Astrocyte (in vitro differentiated cells and primary cell): ENCODE results near the gene PDE5A. TPM values are rescaled to one million over a fixed set of nuclear protein-coding genes. Genes with fewer than 3 reads are reported as not detected.

ENCODE experiments used
- DNase-seq: peaks from one replicate; pipeline ENCODE4 v3.0.0-alpha.2; 2010; ENCODE audit warnings: low read depth
- FAIRE-seq: peaks from 2 replicates; lab custom pipeline; 2011; peaks lifted over from hg19 to GRCh38; lab: Jason Lieb, UNC
- H2AFZ ChIP-seq: 2 replicates; pipeline ENCODE4 v1.6.0; 2012; ENCODE audit warnings: low read depth, low read length, inconsistent platforms
- H3K27ac ChIP-seq: 2 replicates; pipeline ENCODE4 v1.5.1; 2011; ENCODE audit warnings: low read depth, low read length, inconsistent platforms
- H3K27me3 ChIP-seq: 2 replicates; pipeline ENCODE4 v1.6.0; 2011; ENCODE audit warnings: low read length, inconsistent platforms; ENCODE audit not compliant: insufficient read depth
- H3K36me3 ChIP-seq: 2 replicates; pipeline ENCODE4 v1.5.1; 2011; ENCODE audit warnings: low read length, inconsistent platforms; ENCODE audit not compliant: insufficient read depth
- H3K4me1 ChIP-seq: 2 replicates; pipeline ENCODE4 v1.5.1; 2011; ENCODE audit warnings: low read length, inconsistent platforms; ENCODE audit not compliant: insufficient read depth
- H3K4me2 ChIP-seq: 2 replicates; pipeline ENCODE4 v1.6.0; 2012; ENCODE audit warnings: low read length, inconsistent platforms
- H3K4me3 ChIP-seq: 2 replicates; pipeline ENCODE4 v1.5.1; 2011; ENCODE audit warnings: low read depth, mild to moderate bottlenecking, low read length, inconsistent platforms; ENCODE audit not compliant: insufficient read depth
- H3K79me2 ChIP-seq: 2 replicates; pipeline ENCODE4 v1.6.0; 2012; ENCODE audit warnings: mild to moderate bottlenecking, low read length, inconsistent platforms; ENCODE audit not compliant: insufficient read depth
- H3K9ac ChIP-seq: 2 replicates; pipeline ENCODE4 v1.6.0; 2012; ENCODE audit warnings: mild to moderate bottlenecking, low read length, inconsistent platforms
- H3K9me3 ChIP-seq: 2 replicates; pipeline ENCODE4 v1.5.1; 2012; ENCODE audit warnings: low read depth, mild to moderate bottlenecking, low read length, inconsistent platforms; ENCODE audit not compliant: insufficient read depth
- H4K20me1 ChIP-seq: 2 replicates; pipeline ENCODE4 v1.6.0; 2012; ENCODE audit warnings: low read length, inconsistent platforms; ENCODE audit not compliant: insufficient read depth
- H3K27ac Mint-ChIP-seq: one replicate; pipeline ENCODE4 v1.8.0; 2021; ENCODE audit warnings: mild to moderate bottlenecking, mixed read lengths; ENCODE audit not compliant: unreplicated experiment
- H3K27me3 Mint-ChIP-seq: one replicate; pipeline ENCODE4 v1.8.0; 2021; ENCODE audit warnings: low read depth, mixed read lengths; ENCODE audit not compliant: unreplicated experiment
- H3K36me3 Mint-ChIP-seq: one replicate; pipeline ENCODE4 v1.8.0; 2021; ENCODE audit warnings: low read depth, mixed read lengths; ENCODE audit not compliant: unreplicated experiment
- H3K4me1 Mint-ChIP-seq: one replicate; pipeline ENCODE4 v1.8.0; 2021; ENCODE audit warnings: low read depth, mixed read lengths; ENCODE audit not compliant: unreplicated experiment
- H3K4me3 Mint-ChIP-seq: one replicate; pipeline ENCODE4 v1.8.0; 2021; ENCODE audit warnings: mild to moderate bottlenecking, moderate library complexity, mixed read lengths; ENCODE audit not compliant: unreplicated experiment
- H3K9me3 Mint-ChIP-seq: one replicate; pipeline ENCODE4 v1.8.0; 2021; ENCODE audit warnings: mild to moderate bottlenecking, mixed read lengths; ENCODE audit not compliant: unreplicated experiment
- EZH2 ChIP-seq: IDR thresholded peaks from 2 replicates; pipeline ENCODE4 v1.6.1; 2012; ENCODE audit warnings: mild to moderate bottlenecking, low read length, inconsistent platforms; ENCODE audit not compliant: insufficient read depth
- total RNA-seq: library from RNA; stranded (reverse); gene quantifications from 2 replicates; pipeline ENCODE4 v1.2.1, GENCODE V29; 2021
- TF ChIP-seq, protein P1 (sequence below): IDR thresholded peaks from 2 replicates; pipeline ENCODE4 v1.5.1; 2011; ENCODE audit warnings: low read depth, mild to moderate bottlenecking, inconsistent platforms, low read length, moderate library complexity; ENCODE audit not compliant: insufficient read depth

Gene PDE5A
- total RNA-seq, 1 donor from 2014 or later: 3.6 TPM

DNA sequence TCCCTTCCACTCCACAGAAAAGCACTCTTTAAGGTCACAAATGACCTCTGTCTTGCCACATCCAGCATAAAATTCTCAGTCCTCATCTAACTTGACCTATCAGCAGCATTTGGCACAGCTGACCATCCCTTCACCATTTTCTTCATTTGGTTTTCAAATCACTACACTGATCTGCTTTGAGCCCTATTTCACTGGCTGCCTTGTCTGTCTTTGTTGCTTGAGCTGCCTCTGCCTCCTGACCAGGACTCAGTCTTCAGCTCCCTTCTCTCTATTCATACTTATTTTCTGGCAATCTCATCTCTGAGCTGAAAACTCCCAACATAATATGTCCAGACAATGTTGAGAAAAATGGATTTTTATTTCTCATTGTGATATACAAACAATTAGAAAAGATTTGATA lies 27.7 kb upstream of the PDE5A start:
- H3K27ac ChIP-seq: peak overlapping the region; percentile 41
- H3K79me2 ChIP-seq: no peaks in the 10 kb centered on the region
- no peak overlapping the region for H3K27ac Mint-ChIP-seq
- H2AFZ ChIP-seq: no peak overlapping the region
- no peaks in the 10 kb centered on the region for H3K9me3 Mint-ChIP-seq
- H3K4me3 Mint-ChIP-seq: no peak overlapping the region
- no peaks in the 10 kb centered on the region for H3K27me3 Mint-ChIP-seq
- no peak overlapping the region for H3K9ac ChIP-seq
- H3K4me2 ChIP-seq: no peak overlapping the region
- FAIRE-seq: peak; percentile 20
- no peak overlapping the region for H3K4me3 ChIP-seq
- H3K36me3 Mint-ChIP-seq: no peaks in the 10 kb centered on the region
- H3K4me1 ChIP-seq: peaks cover 29% of the 10 kb centered on the region
- no peak for DNase-seq
- peaks cover 5% of the 10 kb centered on the region for H3K4me1 Mint-ChIP-seq
- no peaks in the 10 kb centered on the region for H3K36me3 ChIP-seq
- H3K9me3 ChIP-seq: no peaks in the 10 kb centered on the region
- TF ChIP-seq EZH2: no peak
- TF ChIP-seq, protein P1, sequence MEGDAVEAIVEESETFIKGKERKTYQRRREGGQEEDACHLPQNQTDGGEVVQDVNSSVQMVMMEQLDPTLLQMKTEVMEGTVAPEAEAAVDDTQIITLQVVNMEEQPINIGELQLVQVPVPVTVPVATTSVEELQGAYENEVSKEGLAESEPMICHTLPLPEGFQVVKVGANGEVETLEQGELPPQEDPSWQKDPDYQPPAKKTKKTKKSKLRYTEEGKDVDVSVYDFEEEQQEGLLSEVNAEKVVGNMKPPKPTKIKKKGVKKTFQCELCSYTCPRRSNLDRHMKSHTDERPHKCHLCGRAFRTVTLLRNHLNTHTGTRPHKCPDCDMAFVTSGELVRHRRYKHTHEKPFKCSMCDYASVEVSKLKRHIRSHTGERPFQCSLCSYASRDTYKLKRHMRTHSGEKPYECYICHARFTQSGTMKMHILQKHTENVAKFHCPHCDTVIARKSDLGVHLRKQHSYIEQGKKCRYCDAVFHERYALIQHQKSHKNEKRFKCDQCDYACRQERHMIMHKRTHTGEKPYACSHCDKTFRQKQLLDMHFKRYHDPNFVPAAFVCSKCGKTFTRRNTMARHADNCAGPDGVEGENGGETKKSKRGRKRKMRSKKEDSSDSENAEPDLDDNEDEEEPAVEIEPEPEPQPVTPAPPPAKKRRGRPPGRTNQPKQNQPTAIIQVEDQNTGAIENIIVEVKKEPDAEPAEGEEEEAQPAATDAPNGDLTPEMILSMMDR: no peak
- no peaks in the 10 kb centered on the region for H3K27me3 ChIP-seq
- H4K20me1 ChIP-seq: no peaks in the 10 kb centered on the region

DNA sequence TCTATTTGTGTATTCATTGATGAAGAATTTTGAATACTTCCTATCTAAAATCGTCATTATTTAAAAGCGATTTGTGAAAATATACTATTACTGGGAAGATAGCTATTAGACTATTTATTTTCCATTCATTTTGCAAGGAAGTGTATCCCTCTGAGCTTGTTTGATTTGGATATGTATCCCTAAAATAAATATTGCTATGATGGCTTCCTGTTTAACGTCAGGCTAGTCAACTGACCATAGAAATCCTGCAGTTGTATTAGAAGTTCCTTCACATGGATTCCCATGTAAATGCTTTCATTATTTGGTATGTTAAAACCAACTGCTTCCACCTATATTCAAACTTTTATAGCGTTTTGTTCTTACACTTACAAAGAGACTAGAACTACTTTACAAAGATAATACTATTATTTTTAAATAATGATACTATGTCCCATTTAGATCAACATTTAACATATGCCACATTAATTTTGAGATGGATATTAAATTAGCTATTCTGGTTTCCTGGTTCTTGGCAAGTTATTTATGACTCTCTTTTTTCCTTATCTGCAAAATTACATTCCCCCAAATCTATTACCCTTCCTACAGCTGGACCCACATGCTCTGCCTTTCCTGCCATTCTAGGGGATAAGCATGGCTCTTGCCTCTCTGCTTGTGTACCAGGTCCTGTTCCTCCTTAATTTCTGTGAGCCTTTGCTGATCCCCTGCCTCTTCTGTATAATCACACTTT lies 26.7 kb upstream of the PDE5A start:
- Histone ChIP-seq H3K4me1 (peaks cover 29% of the 10 kb centered on the region), H3K79me2 (no peaks in the 10 kb centered on the region), H3K27ac (no peak overlapping the region), H4K20me1 (no peaks in the 10 kb centered on the region), H3K4me2 (no peak overlapping the region), H2AFZ (no peak overlapping the region), H3K9me3 (no peaks in the 10 kb centered on the region), H3K27me3 (no peaks in the 10 kb centered on the region), H3K36me3 (no peaks in the 10 kb centered on the region), H3K4me3 (no peak overlapping the region), H3K9ac (no peak overlapping the region)
- DNase-seq (no peak), FAIRE-seq (no peak)
- no peak overlapping the region for H3K4me3 Mint-ChIP-seq
- no peak overlapping the region for H3K27ac Mint-ChIP-seq
- peaks cover 5% of the 10 kb centered on the region for H3K4me1 Mint-ChIP-seq
- no peaks in the 10 kb centered on the region for H3K27me3 Mint-ChIP-seq
- H3K9me3 Mint-ChIP-seq: no peaks in the 10 kb centered on the region
- TF ChIP-seq EZH2: no peak
- TF ChIP-seq, protein P1: no peak
- H3K36me3 Mint-ChIP-seq: no peaks in the 10 kb centered on the region

DNA sequence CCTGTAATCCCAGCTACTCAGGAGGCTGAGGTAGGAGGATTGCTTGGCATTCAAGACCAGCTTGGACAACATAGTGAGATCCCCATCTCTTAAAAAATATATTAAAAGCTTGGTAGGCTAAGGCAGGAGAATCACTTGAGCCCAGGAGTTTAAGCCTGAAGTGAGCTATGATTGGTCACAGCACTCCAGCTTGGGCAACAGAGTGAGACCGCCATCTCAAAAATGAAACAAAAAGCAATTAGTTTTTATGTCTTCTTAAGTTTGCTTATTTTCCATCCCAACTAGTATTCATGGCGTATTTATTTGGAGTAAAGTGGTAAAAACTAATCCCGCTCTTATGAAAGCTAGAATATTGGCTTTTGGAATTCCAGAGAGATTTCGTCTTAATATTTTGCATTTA lies 25.4 kb upstream of the PDE5A start:
- Histone ChIP-seq H3K9me3 (no peaks in the 10 kb centered on the region), H2AFZ (no peak overlapping the region), H3K4me2 (no peak overlapping the region), H3K27ac (no peak overlapping the region), H3K9ac (no peak overlapping the region), H3K27me3 (no peaks in the 10 kb centered on the region), H3K4me3 (no peak overlapping the region), H3K4me1 (peaks cover 26% of the 10 kb centered on the region), H4K20me1 (no peaks in the 10 kb centered on the region), H3K36me3 (no peaks in the 10 kb centered on the region), H3K79me2 (no peaks in the 10 kb centered on the region)
- TF ChIP-seq EZH2: no peak
- TF ChIP-seq, protein P1: no peak
- H3K27ac Mint-ChIP-seq: no peak overlapping the region
- H3K4me3 Mint-ChIP-seq: no peak overlapping the region
- DNase-seq (no peak), FAIRE-seq (no peak)
- no peaks in the 10 kb centered on the region for H3K4me1 Mint-ChIP-seq
- H3K27me3 Mint-ChIP-seq: no peaks in the 10 kb centered on the region
- H3K9me3 Mint-ChIP-seq: no peaks in the 10 kb centered on the region
- H3K36me3 Mint-ChIP-seq: no peaks in the 10 kb centered on the region
